IPS-NIHi11 (cell line): ENCODE measurements around the gene BOLA2B.
"Not testable (repeated sequence)": the region's sequence is repeated elsewhere in the genome, so short reads cannot be mapped to it uniquely, and the experiment has no call there.

Experiments
- DNase-seq: peaks from one replicate; pipeline ENCODE4 v3.0.0; 2012; ENCODE audit warnings: mixed read lengths, low spot score

The BOLA2B gene

GRCh38 chr16:30193615-30194014, at the start of gene BOLA2B, which contains the start of gene SLX1A:
Gene BOLA2B, minus strand, starts transcription at chr16:30193666. Its CDS starts 71 bp downstream, at chr16:30193595.
Gene SLX1A, plus strand, starts transcription at chr16:30193875. Its CDS starts 210 bp downstream, at chr16:30194085.
- DNase-seq = not testable (repeated sequence)

- not testable (repeated sequence) for DNase-seq
Measured at GRCh38 chr16:30217082-30217481, 23.6 kb upstream of the BOLA2B start.

- DNase-seq = not testable (repeated sequence)
Measured at GRCh38 chr16:30211414-30211813, 17.9 kb upstream of the BOLA2B start.

- DNase-seq = not testable (repeated sequence)
Measured at GRCh38 chr16:30209032-30209431, 15.6 kb upstream of the BOLA2B start.

- not testable (repeated sequence) for DNase-seq
Measured at GRCh38 chr16:30207063-30207704, 13.7 kb upstream of the BOLA2B start.

GRCh38 chr16:30206252-30206651, 12.8 kb upstream of the BOLA2B start:
- not testable (repeated sequence) for DNase-seq

GRCh38 chr16:30205541-30206236, 12.2 kb upstream of the BOLA2B start:
- DNase-seq = not testable (repeated sequence)

GRCh38 chr16:30199608-30200343, 6.3 kb upstream of the BOLA2B start:
- not testable (repeated sequence) for DNase-seq

- DNase-seq = not testable (repeated sequence)
Measured at GRCh38 chr16:30199049-30199448, 5.6 kb upstream of the BOLA2B start, which contains the start of gene SULT1A3. Gene SULT1A3, plus strand, starts transcription at chr16:30199255. Its CDS starts 1,474 bp downstream, at chr16:30200729.

- not testable (repeated sequence) for DNase-seq
Measured at GRCh38 chr16:30197001-30197400, 3.5 kb upstream of the BOLA2B start.

- DNase-seq = not testable (repeated sequence)
Measured at GRCh38 chr16:30194172-30194925, 883 bp upstream of the BOLA2B start.

GRCh38 chr16:30193098-30193497, 368 bp downstream of the BOLA2B start:
- DNase-seq = not testable (repeated sequence)

GRCh38 chr16:30191158-30191557, 2.3 kb downstream of the BOLA2B start:
- DNase-seq = not testable (repeated sequence)

GRCh38 chr16:30187971-30188561, 5.4 kb downstream of the BOLA2B start:
- DNase-seq = no peak

GRCh38 chr16:30187556-30187865, 6.0 kb downstream of the BOLA2B start:
- no peak for DNase-seq

- DNase-seq = peak; percentile 74
Measured at GRCh38 chr16:30186782-30187555, 6.5 kb downstream of the BOLA2B start.

GRCh38 chr16:30186444-30186781, 7.1 kb downstream of the BOLA2B start:
- DNase-seq = no peak

GRCh38 chr16:30185683-30186421, 7.6 kb downstream of the BOLA2B start:
- no peak for DNase-seq

- DNase-seq = no peak
Measured at GRCh38 chr16:30184891-30185682, 8.4 kb downstream of the BOLA2B start.
